Measurements from ENCODE around the gene GFRAL. TPM values are rescaled to one million over a fixed set of nuclear protein-coding genes. Genes with fewer than 3 reads are reported as not detected.

Gene GFRAL
- total RNA-seq, 1 experiment from 2014 or later: not detected

DNA sequence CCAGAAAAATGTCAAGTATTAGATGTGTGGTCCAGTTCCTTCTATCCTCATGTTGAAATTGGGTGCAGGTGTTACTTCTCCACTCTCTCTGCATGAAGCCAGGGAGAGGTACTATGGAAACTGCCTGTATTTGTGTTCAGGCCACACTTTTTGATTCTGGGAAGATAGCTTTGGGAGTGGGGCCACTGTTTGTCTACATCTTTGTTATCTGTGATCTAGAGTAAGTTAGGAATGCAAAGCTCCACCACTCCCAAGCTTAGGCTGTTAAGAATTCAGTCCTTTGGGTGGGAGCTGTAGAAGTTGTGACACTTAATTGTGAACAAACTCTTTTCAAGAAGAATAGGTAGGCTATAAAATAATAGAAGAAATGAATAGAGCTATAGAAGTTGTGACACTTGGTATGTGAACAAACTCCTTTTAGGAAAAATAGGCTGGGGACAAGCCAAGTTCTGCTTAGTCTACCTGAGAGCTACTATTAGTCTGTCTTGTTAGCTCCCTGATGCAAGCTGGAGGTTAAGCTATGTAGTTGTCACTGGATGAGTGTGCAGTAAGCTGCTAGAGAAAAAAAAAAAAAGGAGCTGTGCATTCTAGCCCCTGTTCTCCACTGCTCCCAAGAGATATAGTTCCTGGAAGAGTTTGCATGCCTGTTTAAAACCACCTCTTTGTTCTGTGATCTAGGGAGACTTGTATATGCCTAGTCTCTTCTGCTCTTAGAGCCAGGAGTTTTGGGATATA lies 7.1 kb upstream of the GFRAL start:
- Mint-ChIP-seq H3K36me3 (ENCODE audit: insufficient read depth, unreplicated experiment) (peaks cover 22% of the 10 kb centered on the region), H3K4me1 (ENCODE audit: low read depth, unreplicated experiment) (peaks cover 32% of the 10 kb centered on the region), H3K27me3 (ENCODE audit: insufficient read depth, unreplicated experiment) (no peaks in the 10 kb centered on the region), H3K27ac (ENCODE audit: unreplicated experiment) (peak overlapping the region; percentile 100), H3K9me3 (ENCODE audit: unreplicated experiment) (peaks cover 40% of the 10 kb centered on the region), H3K4me3 (ENCODE audit: unreplicated experiment) (peak overlapping the region; percentile 65)
- Histone ChIP-seq H3K4me1 (peaks cover 28% of the 10 kb centered on the region), H3K36me3 (ENCODE audit: control insufficient read depth, insufficient read depth, low read length) (no peaks in the 10 kb centered on the region), H3K4me3 (ENCODE audit: low read depth, low read length) (no peak overlapping the region), H3K27me3 (replicated peaks; ENCODE audit: control insufficient read depth, insufficient read depth, low read length) (no peaks in the 10 kb centered on the region), H3K9me3 (0 out of 2 replicates have a peak, but pooled peaks cover 2% of the 10 kb centered on the region)
- BruUV-seq (replicated peaks): no TSS peak
- POLR2A ChIA-PET: interaction anchor here (0.6 to 1.3 kb wide), 3 partner anchors 14 to 1222 kb away, joined by 4 to 9 read pairs (median 4); no protein-coding TSS in a partner anchor
- intact Hi-C loops (cut with micrococcal nuclease; ENCODE audit: unreplicated experiment): loop anchor here (1.0 to 2.0 kb wide), 5 partner anchors 14 to 123 kb away; no protein-coding TSS in a partner anchor
- CTCF ChIA-PET: interaction anchor here (1.2 to 1.6 kb wide), 2 partner anchors 14 to 43 kb away, joined by 4 to 13 read pairs; no protein-coding TSS in a partner anchor
- peak; percentile 75 to 81 for DNase-seq
- TF ChIP-seq CTCF (IDR thresholded peaks at IDR 0.05; ENCODE audit: insufficient read depth in 1 of 2, low read depth in 1 of 2, low read length in 1 of 2, severe bottlenecking in 1 of 2, unreplicated experiment in 1 of 2): no peak

DNA sequence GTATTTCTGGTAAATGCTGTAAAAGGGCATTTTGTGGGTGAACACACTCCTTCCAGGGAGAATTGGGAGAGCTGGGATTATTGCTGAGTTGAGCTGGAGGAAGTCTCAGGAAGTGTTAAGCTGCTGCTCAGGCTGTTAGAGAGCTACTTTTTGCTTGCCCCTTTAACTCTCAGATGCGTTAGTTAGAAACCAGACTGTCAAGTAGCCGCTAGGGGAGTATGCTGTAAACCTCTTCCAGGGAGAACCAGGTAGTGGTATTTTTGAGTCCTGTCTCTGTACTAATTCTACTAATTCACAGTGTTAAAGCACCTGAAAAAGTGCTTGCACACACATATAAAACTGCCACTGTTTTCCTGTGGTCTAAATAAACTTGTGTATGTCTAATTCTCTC lies 6.6 kb upstream of the GFRAL start:
- TSS peak; percentile 85 for BruUV-seq (replicated peaks)
- peaks cover 40% of the 10 kb centered on the region for H3K9me3 Mint-ChIP-seq (ENCODE audit: unreplicated experiment)
- H3K27me3 Mint-ChIP-seq (ENCODE audit: insufficient read depth, unreplicated experiment): no peaks in the 10 kb centered on the region
- H3K27ac Mint-ChIP-seq (ENCODE audit: unreplicated experiment): peak overlapping the region; percentile 100
- peaks cover 28% of the 10 kb centered on the region for H3K4me1 ChIP-seq
- no peaks in the 10 kb centered on the region for H3K27me3 ChIP-seq (replicated peaks; ENCODE audit: control insufficient read depth, insufficient read depth, low read length)
- POLR2A ChIA-PET: interaction anchor here (0.6 to 1.3 kb wide), 3 partner anchors 13 to 1222 kb away, joined by 4 to 9 read pairs (median 4); no protein-coding TSS in a partner anchor
- H3K4me1 Mint-ChIP-seq (ENCODE audit: low read depth, unreplicated experiment): peaks cover 32% of the 10 kb centered on the region
- no peak overlapping the region for H3K4me3 ChIP-seq (ENCODE audit: low read depth, low read length)
- peak in 1 of 2 experiments; percentile 40 for DNase-seq
- no peaks in the 10 kb centered on the region for H3K36me3 ChIP-seq (ENCODE audit: control insufficient read depth, insufficient read depth, low read length)
- CTCF ChIA-PET: interaction anchor here (1.2 to 1.6 kb wide), 2 partner anchors 13 to 44 kb away, joined by 4 to 13 read pairs; no protein-coding TSS in a partner anchor
- intact Hi-C loops (cut with micrococcal nuclease; ENCODE audit: unreplicated experiment): loop anchor here (1.0 to 2.0 kb wide), 5 partner anchors 14 to 123 kb away; no protein-coding TSS in a partner anchor
- no peak for TF ChIP-seq CTCF (IDR thresholded peaks at IDR 0.05; ENCODE audit: insufficient read depth in 1 of 2, low read depth in 1 of 2, low read length in 1 of 2, severe bottlenecking in 1 of 2, unreplicated experiment in 1 of 2)
- H3K36me3 Mint-ChIP-seq (ENCODE audit: insufficient read depth, unreplicated experiment): peaks cover 22% of the 10 kb centered on the region
- 0 out of 2 replicates have a peak, but pooled peaks cover 2% of the 10 kb centered on the region for H3K9me3 ChIP-seq
- peak overlapping the region; percentile 65 for H3K4me3 Mint-ChIP-seq (ENCODE audit: unreplicated experiment)

DNA sequence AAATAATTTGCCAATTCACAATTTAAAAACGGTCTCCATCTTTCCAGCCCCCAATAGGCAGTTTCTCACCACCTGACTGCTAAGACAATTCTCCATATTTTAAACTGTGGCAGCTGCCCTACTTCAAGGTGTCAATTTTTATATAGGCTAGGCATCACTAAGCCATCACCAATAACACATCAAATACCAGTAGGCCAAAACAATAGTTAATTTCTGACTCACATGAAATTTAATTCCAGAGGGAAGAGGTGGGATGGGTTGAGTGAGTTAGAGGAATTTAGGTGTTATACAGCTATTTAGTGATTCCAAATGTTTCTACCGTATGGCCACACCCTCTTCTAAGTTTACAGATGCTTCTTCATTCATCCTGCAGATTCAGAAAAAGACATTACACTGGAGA lies 49.9 kb downstream of the GFRAL start:
- intact Hi-C loops (cut with micrococcal nuclease; ENCODE audit: unreplicated experiment): no loop called here
- no peak for DNase-seq
- Histone ChIP-seq H3K27me3 (replicated peaks; ENCODE audit: control insufficient read depth, insufficient read depth, low read length) (no peaks in the 10 kb centered on the region), H3K36me3 (ENCODE audit: control insufficient read depth, insufficient read depth, low read length) (no peaks in the 10 kb centered on the region), H3K4me1 (no peaks in the 10 kb centered on the region), H3K9me3 (no peaks in the 10 kb centered on the region), H3K4me3 (ENCODE audit: low read depth, low read length) (no peak overlapping the region)
- H3K36me3 Mint-ChIP-seq (ENCODE audit: insufficient read depth, unreplicated experiment): no peaks in the 10 kb centered on the region
- no peak overlapping the region for H3K27ac Mint-ChIP-seq (ENCODE audit: unreplicated experiment)
- no peaks in the 10 kb centered on the region for H3K9me3 Mint-ChIP-seq (ENCODE audit: unreplicated experiment)
- no TSS peak for BruUV-seq (replicated peaks)
- no peaks in the 10 kb centered on the region for H3K27me3 Mint-ChIP-seq (ENCODE audit: insufficient read depth, unreplicated experiment)
- no peak overlapping the region for H3K4me3 Mint-ChIP-seq (ENCODE audit: unreplicated experiment)
- ChIA-PET CTCF (no interaction called here), POLR2A (no interaction called here)
- TF ChIP-seq CTCF (IDR thresholded peaks at IDR 0.05; ENCODE audit: insufficient read depth in 1 of 2, low read depth in 1 of 2, low read length in 1 of 2, severe bottlenecking in 1 of 2, unreplicated experiment in 1 of 2): no peak
- H3K4me1 Mint-ChIP-seq (ENCODE audit: low read depth, unreplicated experiment): no peaks in the 10 kb centered on the region
